ENCODE measurements around the gene TCAP. TPM values are rescaled to one million over a fixed set of nuclear protein-coding genes. Genes with fewer than 3 reads are reported as not detected.

The TCAP gene
- polyA plus RNA-seq, 1 of the 3 experiments (the other 2 are of a cell fraction): 0.43 TPM

DNA sequence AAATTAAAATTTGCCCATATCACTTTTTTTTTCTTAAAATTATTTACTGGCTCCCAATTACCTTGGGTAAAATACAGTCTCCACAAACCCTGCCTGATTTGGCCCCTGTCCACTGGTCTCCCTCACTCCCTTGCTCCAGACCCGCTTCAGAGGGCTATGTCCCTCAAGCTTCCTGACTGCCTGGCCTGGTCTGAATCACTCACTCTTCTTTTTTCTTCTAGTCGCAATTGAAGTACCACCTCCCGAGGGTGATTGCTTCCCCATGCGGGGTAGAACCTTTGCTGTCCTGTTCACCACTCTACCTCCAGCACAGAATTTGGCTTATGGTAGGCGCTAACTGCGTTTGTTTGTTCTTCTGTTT, 23.3 kb downstream of the TCAP start:
- no peaks in the 10 kb centered on the region for H3K9me2 ChIP-seq
- H3K27ac ChIP-seq (ENCODE audit: low read depth in 2 of 2, low read length in 1 of 2): peak overlapping the region; percentile 84 to 98
- H3K27me3 ChIP-seq (ENCODE audit: insufficient read depth): no peaks in the 10 kb centered on the region
- no peaks in the 10 kb centered on the region for H3K9me3 ChIP-seq
- H3F3A ChIP-seq (replicated peaks; ENCODE audit: insufficient read depth): peaks cover 15% of the 10 kb centered on the region
- no peaks in the 10 kb centered on the region for H3K36me3 ChIP-seq (replicated peaks in 1 of 2; ENCODE audit: control insufficient read depth in 1 of 2, insufficient read depth in 2 of 2, low read length in 1 of 2)
- H2AFZ ChIP-seq (ENCODE audit: low read depth): peak overlapping the region; percentile 99
- no peaks in the 10 kb centered on the region for H3K79me2 ChIP-seq (ENCODE audit: insufficient read depth)
- 74% methylated on average over 6 of the region's 6 CpGs for WGBS (ENCODE audit: low lambda C conversion rate)
- H3K4me1 ChIP-seq (ENCODE audit: control insufficient read depth in 1 of 2, insufficient read depth in 2 of 2, low read depth in 1 of 2, low read length in 1 of 2): peaks cover 0 to 13% of the 10 kb centered on the region in 2 experiments; a peak in 2 of 4 replicates
- peak overlapping the region; percentile 86 for H3K4me2 ChIP-seq
- TF ChIP-seq, protein P1, sequence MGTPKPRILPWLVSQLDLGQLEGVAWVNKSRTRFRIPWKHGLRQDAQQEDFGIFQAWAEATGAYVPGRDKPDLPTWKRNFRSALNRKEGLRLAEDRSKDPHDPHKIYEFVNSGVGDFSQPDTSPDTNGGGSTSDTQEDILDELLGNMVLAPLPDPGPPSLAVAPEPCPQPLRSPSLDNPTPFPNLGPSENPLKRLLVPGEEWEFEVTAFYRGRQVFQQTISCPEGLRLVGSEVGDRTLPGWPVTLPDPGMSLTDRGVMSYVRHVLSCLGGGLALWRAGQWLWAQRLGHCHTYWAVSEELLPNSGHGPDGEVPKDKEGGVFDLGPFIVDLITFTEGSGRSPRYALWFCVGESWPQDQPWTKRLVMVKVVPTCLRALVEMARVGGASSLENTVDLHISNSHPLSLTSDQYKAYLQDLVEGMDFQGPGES (IDR thresholded peaks at IDR 0.05; ENCODE audit: low read depth, low read length): no peak
- TF ChIP-seq POLR2AphosphoS5 (IDR thresholded peaks at IDR 0.05; ENCODE audit: low read depth, low read length): no peak
- TF ChIP-seq CHD2 (IDR thresholded peaks at IDR 0.05; ENCODE audit: low read length, partially characterized antibody): no peak
- TF ChIP-seq GABPA (IDR thresholded peaks at IDR 0.05; ENCODE audit: low read depth): no peak
- no peak for TF ChIP-seq RAD21 (IDR thresholded peaks at IDR 0.05; ENCODE audit: low read length)
- TF ChIP-seq, protein P2, sequence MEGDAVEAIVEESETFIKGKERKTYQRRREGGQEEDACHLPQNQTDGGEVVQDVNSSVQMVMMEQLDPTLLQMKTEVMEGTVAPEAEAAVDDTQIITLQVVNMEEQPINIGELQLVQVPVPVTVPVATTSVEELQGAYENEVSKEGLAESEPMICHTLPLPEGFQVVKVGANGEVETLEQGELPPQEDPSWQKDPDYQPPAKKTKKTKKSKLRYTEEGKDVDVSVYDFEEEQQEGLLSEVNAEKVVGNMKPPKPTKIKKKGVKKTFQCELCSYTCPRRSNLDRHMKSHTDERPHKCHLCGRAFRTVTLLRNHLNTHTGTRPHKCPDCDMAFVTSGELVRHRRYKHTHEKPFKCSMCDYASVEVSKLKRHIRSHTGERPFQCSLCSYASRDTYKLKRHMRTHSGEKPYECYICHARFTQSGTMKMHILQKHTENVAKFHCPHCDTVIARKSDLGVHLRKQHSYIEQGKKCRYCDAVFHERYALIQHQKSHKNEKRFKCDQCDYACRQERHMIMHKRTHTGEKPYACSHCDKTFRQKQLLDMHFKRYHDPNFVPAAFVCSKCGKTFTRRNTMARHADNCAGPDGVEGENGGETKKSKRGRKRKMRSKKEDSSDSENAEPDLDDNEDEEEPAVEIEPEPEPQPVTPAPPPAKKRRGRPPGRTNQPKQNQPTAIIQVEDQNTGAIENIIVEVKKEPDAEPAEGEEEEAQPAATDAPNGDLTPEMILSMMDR (IDR thresholded peaks at IDR 0.05): no peak
- TF ChIP-seq NRF1 (IDR thresholded peaks at IDR 0.05; ENCODE audit: low read depth, low read length): no peak
- no peak for TF ChIP-seq SMC3 (IDR thresholded peaks at IDR 0.05; ENCODE audit: low read depth, low read length)
- TF ChIP-seq MEF2A (IDR thresholded peaks at IDR 0.05; ENCODE audit: borderline replicate concordance, low read depth): no peak
- no peak for TF ChIP-seq RFX5 (IDR thresholded peaks at IDR 0.05; ENCODE audit: low read length)
- TF ChIP-seq TEAD4 (IDR thresholded peaks at IDR 0.05; ENCODE audit: borderline replicate concordance, insufficient read depth): no peak
- no peak for TF ChIP-seq SIN3A (IDR thresholded peaks at IDR 0.05; ENCODE audit: borderline replicate concordance, low read depth, low read length)
- TF ChIP-seq TAF1 (IDR thresholded peaks at IDR 0.05; ENCODE audit: borderline replicate concordance, low read depth, low read length): no peak
- CTCF ChIA-PET: interaction anchor here (0.8 to 2.2 kb wide), 9 partner anchors 8 to 66 kb away, joined by 3 to 10 read pairs (median 5); no protein-coding TSS in a partner anchor
- H3K4me3 ChIP-seq (ENCODE audit: low read depth in 2 of 2, low read length in 1 of 2): peak overlapping the region; percentile 61 to 78
- no peak for DNase-seq
- H3K9ac ChIP-seq: peak overlapping the region; percentile 49; the same call in 1 of the 2 replicates
- POLR2A ChIA-PET: interaction anchor here (0.9 to 1.5 kb wide), 5 partner anchors 9 to 20 kb away, joined by 3 to 7 read pairs (median 4); partner anchors contain the start of gene PNMT
- H4K20me1 ChIP-seq (ENCODE audit: insufficient read depth): no peaks in the 10 kb centered on the region

DNA sequence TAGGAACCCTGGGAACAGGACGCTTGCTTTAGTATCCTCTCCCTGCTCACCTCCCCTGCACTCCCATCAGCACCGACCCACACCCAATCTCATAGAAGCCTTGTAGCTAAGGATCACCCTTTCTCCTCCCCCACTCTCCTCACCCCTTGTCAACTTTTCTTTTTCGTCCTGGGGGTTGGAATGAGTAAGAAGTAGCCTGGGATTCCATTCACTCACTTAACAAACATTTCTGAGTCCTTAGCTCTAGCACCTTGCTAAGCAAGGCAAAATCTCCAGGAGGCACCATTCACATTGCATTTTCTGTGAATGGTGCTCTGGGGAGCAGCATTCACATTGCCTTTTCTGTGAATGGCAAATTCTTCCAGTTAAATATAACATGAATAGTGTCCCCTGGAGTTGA, 23.8 kb downstream of the TCAP start:
- Histone ChIP-seq H3K9me3 (no peaks in the 10 kb centered on the region), H3K27me3 (ENCODE audit: insufficient read depth) (no peaks in the 10 kb centered on the region), H3K9ac (no peak overlapping the region), H3K27ac (ENCODE audit: low read depth in 2 of 2, low read length in 1 of 2) (no peak overlapping the region), H3K4me3 (ENCODE audit: low read depth in 2 of 2, low read length in 1 of 2) (peak overlapping the region; percentile 61 to 78; a peak in 1 of 4 replicates), H3K79me2 (ENCODE audit: insufficient read depth) (no peaks in the 10 kb centered on the region), H3K4me2 (peak overlapping the region; percentile 86), H3K9me2 (no peaks in the 10 kb centered on the region), H3K36me3 (replicated peaks in 1 of 2; ENCODE audit: control insufficient read depth in 1 of 2, insufficient read depth in 2 of 2, low read length in 1 of 2) (no peaks in the 10 kb centered on the region), H2AFZ (ENCODE audit: low read depth) (peak overlapping the region; percentile 99; the same call in 1 of the 2 replicates), H3K4me1 (ENCODE audit: control insufficient read depth in 1 of 2, insufficient read depth in 2 of 2, low read depth in 1 of 2, low read length in 1 of 2) (peaks cover 0 to 13% of the 10 kb centered on the region in 2 experiments; a peak in 2 of 4 replicates), H4K20me1 (ENCODE audit: insufficient read depth) (no peaks in the 10 kb centered on the region), H3F3A (replicated peaks; ENCODE audit: insufficient read depth) (peaks cover 15% of the 10 kb centered on the region)
- DNase-seq: no peak
- ChIA-PET POLR2A (no interaction called here), CTCF (interaction anchor here (0.8 to 2.2 kb wide), 3 partner anchors 8 to 65 kb away, joined by 3 to 10 read pairs (median 4); no protein-coding TSS in a partner anchor)
- 78% methylated on average over 3 of the region's 3 CpGs for WGBS (ENCODE audit: low lambda C conversion rate)
- TF ChIP-seq TAF1 (IDR thresholded peaks at IDR 0.05; ENCODE audit: borderline replicate concordance, low read depth, low read length) (no peak), NFIC (IDR thresholded peaks at IDR 0.05; ENCODE audit: borderline replicate concordance) (no peak), RCOR1 (IDR thresholded peaks at IDR 0.05; ENCODE audit: low read length) (no peak), POLR2AphosphoS5 (IDR thresholded peaks at IDR 0.05; ENCODE audit: low read depth, low read length) (no peak), YY1 (IDR thresholded peaks at IDR 0.05; ENCODE audit: low read depth) (no peak), JUND (IDR thresholded peaks at IDR 0.05) (no peak), SMC3 (IDR thresholded peaks at IDR 0.05; ENCODE audit: low read depth, low read length) (no peak)
- TF ChIP-seq, protein P2 (IDR thresholded peaks at IDR 0.05): no peak
- TF ChIP-seq, protein P3, sequence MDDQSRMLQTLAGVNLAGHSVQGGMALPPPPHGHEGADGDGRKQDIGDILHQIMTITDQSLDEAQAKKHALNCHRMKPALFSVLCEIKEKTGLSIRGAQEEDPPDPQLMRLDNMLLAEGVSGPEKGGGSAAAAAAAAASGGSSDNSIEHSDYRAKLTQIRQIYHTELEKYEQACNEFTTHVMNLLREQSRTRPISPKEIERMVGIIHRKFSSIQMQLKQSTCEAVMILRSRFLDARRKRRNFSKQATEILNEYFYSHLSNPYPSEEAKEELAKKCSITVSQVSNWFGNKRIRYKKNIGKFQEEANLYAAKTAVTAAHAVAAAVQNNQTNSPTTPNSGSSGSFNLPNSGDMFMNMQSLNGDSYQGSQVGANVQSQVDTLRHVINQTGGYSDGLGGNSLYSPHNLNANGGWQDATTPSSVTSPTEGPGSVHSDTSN (IDR thresholded peaks at IDR 0.05): no peak
- TF ChIP-seq, protein P4, sequence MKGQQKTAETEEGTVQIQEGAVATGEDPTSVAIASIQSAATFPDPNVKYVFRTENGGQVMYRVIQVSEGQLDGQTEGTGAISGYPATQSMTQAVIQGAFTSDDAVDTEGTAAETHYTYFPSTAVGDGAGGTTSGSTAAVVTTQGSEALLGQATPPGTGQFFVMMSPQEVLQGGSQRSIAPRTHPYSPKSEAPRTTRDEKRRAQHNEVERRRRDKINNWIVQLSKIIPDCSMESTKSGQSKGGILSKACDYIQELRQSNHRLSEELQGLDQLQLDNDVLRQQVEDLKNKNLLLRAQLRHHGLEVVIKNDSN (IDR thresholded peaks at IDR 0.05; ENCODE audit: borderline replicate concordance, low read depth): no peak
- TF ChIP-seq, protein P5, sequence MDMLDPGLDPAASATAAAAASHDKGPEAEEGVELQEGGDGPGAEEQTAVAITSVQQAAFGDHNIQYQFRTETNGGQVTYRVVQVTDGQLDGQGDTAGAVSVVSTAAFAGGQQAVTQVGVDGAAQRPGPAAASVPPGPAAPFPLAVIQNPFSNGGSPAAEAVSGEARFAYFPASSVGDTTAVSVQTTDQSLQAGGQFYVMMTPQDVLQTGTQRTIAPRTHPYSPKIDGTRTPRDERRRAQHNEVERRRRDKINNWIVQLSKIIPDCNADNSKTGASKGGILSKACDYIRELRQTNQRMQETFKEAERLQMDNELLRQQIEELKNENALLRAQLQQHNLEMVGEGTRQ (IDR thresholded peaks at IDR 0.05; ENCODE audit: borderline replicate concordance, low read depth, low read length): no peak

Measured in SK-N-SH (cell line).